Breast epithelium (tissue), 4 donors: ENCODE results near the gene MBOAT1. TPM values are rescaled to one million over a fixed set of nuclear protein-coding genes. Genes with fewer than 3 reads are reported as not detected.

Source experiments
- DNase-seq, 2 donors: peaks; one replicate each; pipeline ENCODE4 v3.0.0-alpha.2; 2019; ENCODE audit warnings: low spot score in 2 of 2
- H3K27ac ChIP-seq, 2 donors: fragments of 200-600 bp; sonication (generic) in 1 of 2; one replicate each; pipeline ENCODE4 v1.5.1; 2016 to 2019; ENCODE audit warnings: mild to moderate bottlenecking in 1 of 2
- H3K27me3 ChIP-seq, 2 donors: fragments of 200-600 bp; sonication (generic) in 1 of 2; one replicate each; pipeline versions ENCODE4 v1.5.1 to v1.6.0; 2017 to 2019; ENCODE audit warnings: control low read depth in 1 of 2, mild to moderate bottlenecking in 1 of 2
- H3K36me3 ChIP-seq: fragments of 200-600 bp; one replicate; pipeline ENCODE4 v1.5.1; 2019
- H3K4me1 ChIP-seq, 2 donors: fragments of 200-600 bp; sonication (generic); one replicate each; pipeline ENCODE4 v1.5.1; 2016 to 2019; ENCODE audit warnings: control low read depth in 1 of 2
- H3K4me3 ChIP-seq, 3 donors: fragments of 200-600 bp; sonication (generic); 1 replicate in 2 of 3; 2 replicates in 1 of 3; pipeline ENCODE4 v1.5.1; 2016 to 2019; ENCODE audit warnings: mild to moderate bottlenecking in 3 of 3, moderate library complexity in 2 of 3
- H3K9me3 ChIP-seq, 2 donors: fragments of 200-600 bp; sonication (generic) in 1 of 2; one replicate each; pipeline ENCODE4 v1.5.1; 2016 to 2019; ENCODE audit warnings: control low read depth in 1 of 2
- POLR2A ChIP-seq: fragments of 450-650 bp; IDR thresholded peaks from one replicate; pipeline ENCODE4 v1.6.1; 2016; ENCODE audit warnings: antibody characterized with exemption, mild to moderate bottlenecking, moderate library complexity
- POLR2AphosphoS5 ChIP-seq, 3 donors: sonication (generic); formaldehyde crosslinking; IDR thresholded peaks; one replicate each; pipeline ENCODE4 v1.6.1; 2017; ENCODE audit warnings: antibody characterized with exemption in 3 of 3
- intact Hi-C: fragments of 100-400 bp; cut with DNase I; formaldehyde crosslinking; loops from one replicate; pipeline ENCODE4 v1.15.1; 2023; ENCODE audit warnings: low total_unique reads
- total RNA-seq, 3 donors: library from RNA; depleted of rRNA; stranded (reverse); fragments of >200 nt; gene quantifications; one replicate each; pipeline ENCODE4 v1.1.0, GENCODE V29; 2016
- TF ChIP-seq, protein P1 (sequence below), 3 donors: fragments of 450-650 bp; IDR thresholded peaks; one replicate each; pipeline ENCODE4 v1.5.1; 2016 to 2017; ENCODE audit warnings: antibody characterized with exemption in 3 of 3, mild to moderate bottlenecking in 3 of 3, moderate library complexity in 3 of 3

Gene MBOAT1
- total RNA-seq, 3 donors from 2014 or later = 10.9 to 38.6 (median 26.2) TPM

DNA sequence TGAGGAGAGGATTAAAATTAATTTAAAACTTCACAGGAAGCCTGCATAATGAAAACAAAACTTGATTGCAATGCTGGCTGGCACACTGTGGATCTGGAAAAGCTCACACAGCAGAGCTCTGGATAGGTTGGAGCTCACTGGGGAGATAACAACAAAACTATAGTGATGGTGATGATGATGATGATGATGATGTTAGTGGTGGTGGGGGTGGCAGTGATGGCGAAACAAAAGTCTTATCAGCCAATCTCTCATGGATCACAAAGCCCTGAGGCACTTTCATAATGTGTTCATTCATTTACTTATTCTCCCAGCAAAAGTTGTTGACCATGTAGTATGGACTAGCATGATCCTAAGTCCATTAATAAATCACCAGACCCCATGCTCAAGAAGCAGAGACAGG lies 152.0 kb downstream of the MBOAT1 start:
- Histone ChIP-seq H3K27ac (no peak overlapping the region), H3K4me3 (no peak overlapping the region), H3K9me3 (no peaks in the 10 kb centered on the region), H3K4me1 (no peaks in the 10 kb centered on the region), H3K36me3 (no peaks in the 10 kb centered on the region), H3K27me3 (no peaks in the 10 kb centered on the region)
- TF ChIP-seq POLR2A = no peak
- TF ChIP-seq, protein P1, sequence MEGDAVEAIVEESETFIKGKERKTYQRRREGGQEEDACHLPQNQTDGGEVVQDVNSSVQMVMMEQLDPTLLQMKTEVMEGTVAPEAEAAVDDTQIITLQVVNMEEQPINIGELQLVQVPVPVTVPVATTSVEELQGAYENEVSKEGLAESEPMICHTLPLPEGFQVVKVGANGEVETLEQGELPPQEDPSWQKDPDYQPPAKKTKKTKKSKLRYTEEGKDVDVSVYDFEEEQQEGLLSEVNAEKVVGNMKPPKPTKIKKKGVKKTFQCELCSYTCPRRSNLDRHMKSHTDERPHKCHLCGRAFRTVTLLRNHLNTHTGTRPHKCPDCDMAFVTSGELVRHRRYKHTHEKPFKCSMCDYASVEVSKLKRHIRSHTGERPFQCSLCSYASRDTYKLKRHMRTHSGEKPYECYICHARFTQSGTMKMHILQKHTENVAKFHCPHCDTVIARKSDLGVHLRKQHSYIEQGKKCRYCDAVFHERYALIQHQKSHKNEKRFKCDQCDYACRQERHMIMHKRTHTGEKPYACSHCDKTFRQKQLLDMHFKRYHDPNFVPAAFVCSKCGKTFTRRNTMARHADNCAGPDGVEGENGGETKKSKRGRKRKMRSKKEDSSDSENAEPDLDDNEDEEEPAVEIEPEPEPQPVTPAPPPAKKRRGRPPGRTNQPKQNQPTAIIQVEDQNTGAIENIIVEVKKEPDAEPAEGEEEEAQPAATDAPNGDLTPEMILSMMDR (IDR thresholded peaks at IDR 0.05) = no peak
- TF ChIP-seq POLR2AphosphoS5 (IDR thresholded peaks at IDR 0.05) = no peak
- intact Hi-C loops = no loop called here
- DNase-seq = no peak

DNA sequence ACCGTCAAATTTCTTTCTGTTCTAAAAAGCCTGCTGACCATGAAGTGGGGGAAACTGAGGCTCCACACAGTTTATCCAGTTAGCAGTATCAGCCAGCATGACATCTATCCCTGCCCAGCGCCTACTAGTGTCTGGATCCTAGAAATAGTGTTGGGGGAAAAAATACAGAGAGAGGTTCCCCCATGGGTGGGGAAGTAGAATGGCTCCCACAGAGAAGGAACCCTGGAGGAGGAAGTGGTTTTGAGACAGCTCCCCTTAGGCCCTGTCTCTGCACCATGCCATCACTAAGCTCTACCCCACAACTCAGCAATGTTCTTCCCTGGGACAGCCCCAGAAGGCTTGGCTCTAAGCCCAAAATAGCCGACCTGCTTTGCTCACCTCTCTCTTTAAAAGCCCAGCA lies 153.4 kb downstream of the MBOAT1 start:
- no peaks in the 10 kb centered on the region for H3K36me3 ChIP-seq
- H3K9me3 ChIP-seq = no peaks in the 10 kb centered on the region
- no peak overlapping the region for H3K27ac ChIP-seq
- intact Hi-C loops = loop anchor here (5.0 kb wide), 1 partner anchor 1307 kb away; no protein-coding TSS in a partner anchor
- TF ChIP-seq POLR2AphosphoS5 (IDR thresholded peaks at IDR 0.05) = no peak
- TF ChIP-seq, protein P1 (IDR thresholded peaks at IDR 0.05) = no peak
- no peak for TF ChIP-seq POLR2A
- no peak for DNase-seq
- H3K4me1 ChIP-seq = no peaks in the 10 kb centered on the region
- H3K27me3 ChIP-seq = no peaks in the 10 kb centered on the region
- H3K4me3 ChIP-seq = no peak overlapping the region

DNA sequence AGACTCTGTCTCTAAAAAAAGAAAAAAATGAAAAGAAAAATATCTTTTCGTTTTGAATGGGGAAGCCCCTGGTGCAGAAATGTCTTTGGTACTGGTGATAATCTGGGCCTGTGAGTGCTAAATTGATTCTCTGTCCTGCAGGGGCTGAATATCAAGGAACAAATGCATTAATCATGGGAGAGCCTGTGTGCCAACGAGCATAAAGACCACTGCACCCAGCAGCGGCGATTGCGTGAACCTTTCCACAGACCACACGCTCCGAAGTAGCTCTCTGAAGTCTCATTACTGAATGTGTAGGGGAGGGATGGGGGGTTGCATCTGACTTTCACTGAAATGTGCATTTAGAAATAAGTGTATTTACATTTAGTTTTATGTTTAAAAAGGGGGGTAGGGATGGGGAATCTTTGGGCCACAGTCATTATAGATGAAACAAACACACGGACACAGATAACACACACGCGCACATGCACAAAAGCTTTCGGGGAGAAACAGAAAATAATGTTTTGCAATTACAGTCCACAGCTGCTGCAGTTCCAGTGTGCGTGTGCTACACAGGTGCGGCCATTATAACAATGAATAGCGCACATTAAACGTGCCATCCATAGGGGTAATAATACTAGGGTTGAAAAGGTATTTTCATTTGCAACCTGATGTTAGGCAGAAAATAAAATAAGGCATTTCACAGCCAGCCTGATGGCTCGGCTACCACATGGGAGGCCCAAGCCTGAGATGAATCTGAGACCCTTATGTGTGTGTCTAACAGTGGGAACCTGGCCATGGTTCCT lies 154.0 kb downstream of the MBOAT1 start:
- H3K36me3 ChIP-seq = no peaks in the 10 kb centered on the region
- no peaks in the 10 kb centered on the region for H3K4me1 ChIP-seq
- H3K27me3 ChIP-seq = no peaks in the 10 kb centered on the region
- intact Hi-C loops = loop anchor here (5.0 kb wide), 1 partner anchor 1306 kb away; no protein-coding TSS in a partner anchor
- TF ChIP-seq, protein P1 (IDR thresholded peaks at IDR 0.05) = no peak
- TF ChIP-seq POLR2AphosphoS5 (IDR thresholded peaks at IDR 0.05) (no peak), POLR2A (no peak)
- H3K27ac ChIP-seq = no peak overlapping the region
- DNase-seq = no peak
- H3K9me3 ChIP-seq = no peaks in the 10 kb centered on the region
- H3K4me3 ChIP-seq = no peak overlapping the region

DNA sequence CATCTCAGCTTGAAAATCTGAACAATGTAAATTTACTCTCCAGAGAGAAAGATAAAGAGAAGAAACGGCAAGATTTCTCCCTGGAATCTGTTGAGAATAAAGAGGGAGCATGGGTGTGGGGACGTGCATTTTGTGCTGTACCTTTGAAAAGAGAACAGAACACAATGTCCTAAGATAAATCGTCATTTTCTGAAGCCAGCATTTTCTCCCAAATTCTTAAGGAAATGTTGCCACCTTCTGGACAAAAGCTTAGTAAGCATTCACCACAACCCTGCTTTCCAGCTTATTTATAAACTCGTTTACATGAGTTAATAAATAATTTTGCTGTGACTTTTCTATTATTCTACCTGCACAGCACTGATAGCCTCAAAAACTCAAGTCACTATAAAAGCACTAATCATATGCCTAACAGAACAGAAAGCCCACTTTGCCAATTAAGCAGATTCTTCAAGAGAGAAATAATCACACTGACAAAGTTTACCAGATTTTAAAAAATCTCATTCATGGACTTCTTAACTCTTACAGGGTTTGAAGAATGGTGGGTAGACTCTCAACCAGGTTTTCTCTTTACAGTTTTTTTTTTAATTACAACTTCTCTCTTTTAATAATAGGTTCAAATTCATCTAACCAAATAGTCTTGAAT lies 155.8 kb downstream of the MBOAT1 start:
- DNase-seq = no peak
- H3K27me3 ChIP-seq = no peaks in the 10 kb centered on the region
- H3K27ac ChIP-seq = no peak overlapping the region
- no peak overlapping the region for H3K4me3 ChIP-seq
- H3K4me1 ChIP-seq = no peaks in the 10 kb centered on the region
- H3K36me3 ChIP-seq = no peaks in the 10 kb centered on the region
- TF ChIP-seq, protein P1 (IDR thresholded peaks at IDR 0.05) = peak; percentile 43 to 71 (median 48)
- no peak for TF ChIP-seq POLR2A
- intact Hi-C loops = loop anchor here (5.0 kb wide), 1 partner anchor 1304 kb away; no protein-coding TSS in a partner anchor
- H3K9me3 ChIP-seq = no peaks in the 10 kb centered on the region

DNA sequence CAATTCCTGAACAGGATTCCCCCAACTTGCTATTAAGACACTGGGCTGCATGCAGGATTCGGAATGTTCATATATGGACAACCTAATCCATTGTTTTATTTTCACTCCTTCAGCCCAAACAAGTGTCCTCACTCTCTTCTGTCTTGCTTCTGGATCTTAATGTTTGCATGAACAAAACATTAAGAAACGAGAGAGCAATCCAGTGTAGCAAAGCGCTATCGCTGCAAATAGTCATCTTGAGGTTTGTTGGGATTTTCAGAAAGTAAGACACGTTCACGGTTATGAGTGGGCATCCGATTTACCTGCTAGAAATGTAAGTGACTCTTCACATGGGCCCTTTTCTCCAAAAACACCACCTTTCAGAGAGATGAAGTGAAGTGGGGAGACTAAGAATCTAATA lies 156.4 kb downstream of the MBOAT1 start:
- intact Hi-C loops = loop anchor here (5.0 kb wide), 1 partner anchor 1304 kb away; no protein-coding TSS in a partner anchor
- TF ChIP-seq POLR2AphosphoS5 (IDR thresholded peaks at IDR 0.05) (no peak), POLR2A (no peak)
- TF ChIP-seq, protein P1 (IDR thresholded peaks at IDR 0.05) = no peak
- Histone ChIP-seq H3K36me3 (no peaks in the 10 kb centered on the region), H3K4me1 (no peaks in the 10 kb centered on the region), H3K9me3 (no peaks in the 10 kb centered on the region), H3K27ac (no peak overlapping the region), H3K27me3 (no peaks in the 10 kb centered on the region), H3K4me3 (no peak overlapping the region)
- no peak for DNase-seq
